Head of caudate nucleus (tissue), 42 donors: Measurements from ENCODE around the gene NOVA2.
"Not testable (repeated sequence)": the region's sequence is repeated elsewhere in the genome, so short reads cannot be mapped to it uniquely, and the experiment has no call there.

ENCODE experiments used
- DNase-seq, 42 donors: peaks; one replicate each; pipeline versions ENCODE4 v3.0.0 to v3.0.0-alpha.2; 2020 to 2021; ENCODE audit warnings: mixed read lengths in 7 of 42
- intact Hi-C: fragments of 100-400 bp; cut with DNase I; formaldehyde crosslinking; loops from one replicate; pipeline ENCODE4 v1.15.0; 2022

NOVA2 gene

GRCh38 chr19:45906221-45906620, 67.4 kb downstream of the NOVA2 start:
- DNase-seq, result no peak
- intact Hi-C loops, result no loop called here

- intact Hi-C loops, result no loop called here
- DNase-seq, result no peak
These were observed 68.7 kb downstream of the NOVA2 start for GRCh38 chr19:45905011-45905410.

- DNase-seq, result peak; percentile 88 to 99 (median 97)
- intact Hi-C loops, result loop anchor here (1.0 kb wide), 1 partner anchor 17 kb away; the partner anchor contains the start of gene IRF2BP1
These were observed 70.7 kb downstream of the NOVA2 start for GRCh38 chr19:45902651-45903625.

- intact Hi-C loops, result loop anchor here (1.0 kb wide), 1 partner anchor 16 kb away; the partner anchor contains the start of gene IRF2BP1
- no peak for DNase-seq
These were observed 71.6 kb downstream of the NOVA2 start, which contains the start of gene MYPOP for GRCh38 chr19:45901912-45902650. MYPOP (minus strand) TSS chr19:45902613; CDS start chr19:45901773, 840 bp downstream.

GRCh38 chr19:45901432-45901911, 72.2 kb downstream of the NOVA2 start:
- intact Hi-C loops, result no loop called here
- peak in 23 of 42 donors; percentile 16 to 63 (median 41) for DNase-seq

GRCh38 chr19:45900738-45901431, 72.8 kb downstream of the NOVA2 start:
- DNase-seq, result peak in 3 of 42 donors; percentile 22 to 31 (median 25)
- intact Hi-C loops, result no loop called here

- DNase-seq, result no peak
- intact Hi-C loops, result no loop called here
These were observed 73.6 kb downstream of the NOVA2 start for GRCh38 chr19:45899919-45900589.

GRCh38 chr19:45899253-45899652, 74.4 kb downstream of the NOVA2 start:
- intact Hi-C loops, result no loop called here

GRCh38 chr19:45897261-45897812, 76.3 kb downstream of the NOVA2 start:
- intact Hi-C loops, result no loop called here
- no peak for DNase-seq

More at GRCh38 chr19:45899253-45899652, 74.4 kb downstream of the NOVA2 start:
- DNase-seq, result no peak

GRCh38 chr19:45895983-45896599, 77.6 kb downstream of the NOVA2 start:
- DNase-seq, intact Hi-C loops: not testable (repeated sequence)

GRCh38 chr19:45895519-45895972, 78.1 kb downstream of the NOVA2 start:
- intact Hi-C loops, result no loop called here
- no peak for DNase-seq

GRCh38 chr19:45890877-45891276, 82.8 kb downstream of the NOVA2 start:
- no peak for DNase-seq
- intact Hi-C loops, result no loop called here

GRCh38 chr19:45889210-45889885, 84.3 kb downstream of the NOVA2 start:
- intact Hi-C loops, result loop anchor here (10.0 kb wide), 1 partner anchor 125 kb away; no protein-coding TSS in a partner anchor
- no peak for DNase-seq

- intact Hi-C loops, result loop anchor here (2.0 to 10.0 kb wide), 2 partner anchors 24 to 128 kb away; partner anchors contain the start of gene SYMPK
These were observed 86.4 kb downstream of the NOVA2 start for GRCh38 chr19:45887200-45887710.

GRCh38 chr19:45886427-45887199, 87.1 kb downstream of the NOVA2 start:
- intact Hi-C loops, result loop anchor here (1.0 to 10.0 kb wide), 3 partner anchors 16 to 128 kb away; partner anchors contain the start of genes MYPOP and SYMPK

More at GRCh38 chr19:45887200-45887710, 86.4 kb downstream of the NOVA2 start:
- DNase-seq, result peak in 1 of 42 donors; percentile 28

More at GRCh38 chr19:45886427-45887199, 87.1 kb downstream of the NOVA2 start:
- DNase-seq, result peak; percentile 81 to 97 (median 92)
